Body of pancreas (tissue), 4 donors: ENCODE results near the gene ACSBG1. TPM values are rescaled to one million over a fixed set of nuclear protein-coding genes. Genes with fewer than 3 reads are reported as not detected.
A peak's percentile ranks its signal among the peaks of the same experiment; 100 is the strongest.

Experiments
- ATAC-seq: fragments of 150-250 bp; one replicate; pipeline ENCODE4 v1.9.1; 2016
- DNase-seq, 4 donors: peaks; one replicate each; pipeline ENCODE4 v3.0.0-alpha.2; 2019
- H3K27ac ChIP-seq, 4 donors: fragments of 200-600 bp; sonication (generic); 1 replicate in 3 of 4; 2 replicates in 1 of 4; pipeline versions ENCODE4 v1.5.1 to v1.6.1; 2016 to 2019; ENCODE audit warnings: mild to moderate bottlenecking in 1 of 4, mixed read lengths in 1 of 4, moderate library complexity in 1 of 4
- H3K27me3 ChIP-seq, 2 donors: fragments of 200-600 bp; sonication (generic); one replicate each; pipeline ENCODE4 v1.6.0; 2016; ENCODE audit warnings: mild to moderate bottlenecking in 1 of 2
- H3K36me3 ChIP-seq, 2 donors: fragments of 200-600 bp; sonication (generic); replicated peaks in 1 of 2; 2 replicates each; pipeline ENCODE4 v1.5.1; 2016; ENCODE audit warnings: low read depth in 2 of 2; ENCODE audit not compliant: insufficient read depth in 1 of 2
- H3K4me1 ChIP-seq: fragments of 200-600 bp; sonication (generic); one replicate; pipeline ENCODE4 v1.6.0; 2016
- H3K4me3 ChIP-seq, 2 donors: fragments of 200-600 bp; sonication (generic); 1 replicate in 1 of 2; 2 replicates in 1 of 2; pipeline ENCODE4 v1.5.1; 2016 to 2019
- H3K9me3 ChIP-seq, 3 donors: fragments of 200-600 bp; sonication (generic); 1 replicate in 2 of 3; 2 replicates in 1 of 3; pipeline ENCODE4 v1.5.1; 2016
- POLR2A ChIP-seq, 3 donors: fragments of 450-650 bp; IDR thresholded peaks; one replicate each; pipeline ENCODE4 v1.6.1; 2016; ENCODE audit warnings: antibody characterized with exemption in 3 of 3, mild to moderate bottlenecking in 2 of 3
- WGBS, 2 donors: methylation state at CpG; one replicate each; pipeline ENCODE4 v1.1.5; 2017; 5-methylcytosine and 5-hydroxymethylcytosine counted together
- intact Hi-C: fragments of 100-400 bp; cut with DNase I; formaldehyde crosslinking; loops from one replicate; pipeline ENCODE4 v1.15.1; 2023
- total RNA-seq, 2 donors: library from RNA; depleted of rRNA; stranded (reverse); fragments of >200 nt; gene quantifications; one replicate each; pipeline ENCODE4 v1.1.0, GENCODE V29; 2016
- TF ChIP-seq, protein P1 (sequence below), 7 experiments: fragments of 450-650 bp in 4 of 7; fragments of 200-600 bp in 3 of 7; sonication (generic) in 3 of 7; IDR thresholded peaks; one replicate each; pipeline ENCODE4 v1.5.1; 2016 to 2019; ENCODE audit warnings: antibody characterized with exemption in 7 of 7

The ACSBG1 gene
- total RNA-seq, 2 donors from 2014 or later = not detected

DNA sequence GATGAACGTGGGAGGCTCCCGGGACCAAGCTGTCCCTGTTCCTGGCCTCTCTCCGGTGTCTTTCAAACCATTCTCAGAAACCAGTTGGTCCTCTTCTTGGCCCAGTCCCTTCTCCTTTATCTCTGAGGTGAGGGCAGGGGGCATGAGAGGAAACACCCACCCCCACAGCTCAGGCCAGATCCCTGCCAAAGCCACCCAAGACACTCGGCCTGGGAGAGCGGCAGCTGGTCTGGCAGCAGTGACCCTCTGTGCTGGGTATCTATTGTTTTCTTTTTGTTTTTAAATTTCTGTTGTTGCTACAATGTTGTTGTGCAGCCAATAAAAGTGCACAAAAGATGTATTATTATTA lies 27.3 kb downstream of the ACSBG1 start:
- no peak for TF ChIP-seq POLR2A (IDR thresholded peaks at IDR 0.05)
- TF ChIP-seq, protein P1, sequence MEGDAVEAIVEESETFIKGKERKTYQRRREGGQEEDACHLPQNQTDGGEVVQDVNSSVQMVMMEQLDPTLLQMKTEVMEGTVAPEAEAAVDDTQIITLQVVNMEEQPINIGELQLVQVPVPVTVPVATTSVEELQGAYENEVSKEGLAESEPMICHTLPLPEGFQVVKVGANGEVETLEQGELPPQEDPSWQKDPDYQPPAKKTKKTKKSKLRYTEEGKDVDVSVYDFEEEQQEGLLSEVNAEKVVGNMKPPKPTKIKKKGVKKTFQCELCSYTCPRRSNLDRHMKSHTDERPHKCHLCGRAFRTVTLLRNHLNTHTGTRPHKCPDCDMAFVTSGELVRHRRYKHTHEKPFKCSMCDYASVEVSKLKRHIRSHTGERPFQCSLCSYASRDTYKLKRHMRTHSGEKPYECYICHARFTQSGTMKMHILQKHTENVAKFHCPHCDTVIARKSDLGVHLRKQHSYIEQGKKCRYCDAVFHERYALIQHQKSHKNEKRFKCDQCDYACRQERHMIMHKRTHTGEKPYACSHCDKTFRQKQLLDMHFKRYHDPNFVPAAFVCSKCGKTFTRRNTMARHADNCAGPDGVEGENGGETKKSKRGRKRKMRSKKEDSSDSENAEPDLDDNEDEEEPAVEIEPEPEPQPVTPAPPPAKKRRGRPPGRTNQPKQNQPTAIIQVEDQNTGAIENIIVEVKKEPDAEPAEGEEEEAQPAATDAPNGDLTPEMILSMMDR (IDR thresholded peaks at IDR 0.05) = no peak
- Histone ChIP-seq H3K27me3 (no peaks in the 10 kb centered on the region), H3K36me3 (no peaks in the 10 kb centered on the region), H3K9me3 (no peaks in the 10 kb centered on the region), H3K4me1 (peaks cover 98% of the 10 kb centered on the region), H3K4me3 (no peak overlapping the region), H3K27ac (peak overlapping the region; percentile 69 to 87 (median 72))
- ATAC-seq (peak; percentile 41), DNase-seq (peak; percentile 43 to 69 (median 45))
- WGBS, 2 donors = 35 to 42% methylated on average over 3 to 5 of the region's 5 CpGs
- intact Hi-C loops = no loop called here

DNA sequence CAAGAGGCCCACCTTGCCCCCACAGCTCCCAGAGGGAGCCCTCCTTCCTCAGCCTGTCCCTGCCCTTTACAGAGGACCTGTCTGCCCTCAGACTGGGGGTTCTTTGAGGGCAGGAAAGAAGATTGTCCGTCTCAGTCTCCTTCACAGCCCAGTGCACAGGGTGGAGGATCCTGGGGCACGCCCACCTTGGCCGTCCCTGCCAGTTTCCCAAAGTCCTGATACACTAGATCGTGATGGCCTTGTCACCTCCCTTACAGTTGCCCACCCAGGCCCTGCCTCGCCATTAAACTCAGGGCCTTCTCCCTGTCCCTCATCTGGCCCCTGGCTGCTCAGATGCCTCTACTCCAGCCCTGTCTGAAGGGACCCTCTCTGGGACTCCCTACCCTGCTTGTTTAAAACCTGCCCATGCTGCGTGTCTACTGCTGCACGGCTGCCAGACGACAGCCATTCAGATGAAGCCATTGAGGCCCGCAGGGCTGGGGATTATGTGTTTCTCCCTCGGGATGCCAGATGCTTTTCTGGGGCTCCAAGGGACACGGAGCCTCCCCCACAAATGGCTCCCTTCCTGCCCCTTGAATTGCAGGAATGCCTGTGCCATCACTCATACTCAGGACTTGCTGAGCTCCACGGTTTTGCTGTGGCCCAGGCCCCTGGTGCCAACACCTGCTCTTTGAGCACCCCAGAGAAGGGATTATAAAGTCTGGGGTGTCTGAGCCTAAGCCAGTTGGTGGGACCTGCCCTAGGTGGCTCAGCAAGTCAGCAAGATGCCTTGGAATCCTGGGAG lies 27.8 kb downstream of the ACSBG1 start:
- peak; percentile 2 for ATAC-seq
- Histone ChIP-seq H3K9me3 (no peaks in the 10 kb centered on the region), H3K27ac (peak overlapping the region; percentile 69 to 87 (median 72)), H3K4me3 (no peak overlapping the region), H3K4me1 (peaks cover 92% of the 10 kb centered on the region), H3K36me3 (no peaks in the 10 kb centered on the region), H3K27me3 (no peaks in the 10 kb centered on the region)
- TF ChIP-seq, protein P1 (IDR thresholded peaks at IDR 0.05) = no peak
- TF ChIP-seq POLR2A (IDR thresholded peaks at IDR 0.05) = no peak
- intact Hi-C loops = no loop called here
- WGBS, 2 donors = 65 to 83% methylated on average over 4 to 12 of the region's 12 CpGs
- peak in 1 of 4 donors; percentile 8 for DNase-seq

DNA sequence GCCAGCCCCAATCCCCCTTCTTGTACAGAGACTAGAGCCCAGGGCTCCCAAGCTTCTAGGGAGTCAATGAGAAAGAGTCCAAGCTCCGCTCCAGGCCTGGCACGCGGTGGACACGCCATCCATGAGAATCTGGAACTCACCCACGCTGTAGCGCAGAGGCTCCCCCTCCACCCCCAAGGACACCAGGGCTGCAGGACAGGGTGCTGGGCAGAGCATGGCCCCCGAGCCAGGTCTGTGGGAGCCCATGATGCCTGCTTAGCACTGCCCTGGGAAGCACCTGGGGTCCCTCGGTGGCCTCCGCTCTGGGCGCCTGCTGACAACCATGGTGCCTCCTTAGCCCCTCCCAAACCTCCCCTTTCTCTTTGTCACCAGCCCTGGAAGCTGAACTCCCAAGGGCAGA lies 28.5 kb downstream of the ACSBG1 start:
- Histone ChIP-seq H3K36me3 (no peaks in the 10 kb centered on the region), H3K27me3 (no peaks in the 10 kb centered on the region), H3K9me3 (no peaks in the 10 kb centered on the region), H3K4me1 (peaks cover 85% of the 10 kb centered on the region), H3K27ac (peak overlapping the region; percentile 69 to 87 (median 72)), H3K4me3 (no peak overlapping the region)
- ATAC-seq = peak; percentile 11
- TF ChIP-seq, protein P1 (IDR thresholded peaks at IDR 0.05) = no peak
- no peak for TF ChIP-seq POLR2A (IDR thresholded peaks at IDR 0.05)
- intact Hi-C loops = no loop called here
- 69 to 93% methylated on average over 3 to 10 of the region's 10 CpGs for WGBS, 2 donors
- peak; percentile 40 to 56 (median 45) for DNase-seq

DNA sequence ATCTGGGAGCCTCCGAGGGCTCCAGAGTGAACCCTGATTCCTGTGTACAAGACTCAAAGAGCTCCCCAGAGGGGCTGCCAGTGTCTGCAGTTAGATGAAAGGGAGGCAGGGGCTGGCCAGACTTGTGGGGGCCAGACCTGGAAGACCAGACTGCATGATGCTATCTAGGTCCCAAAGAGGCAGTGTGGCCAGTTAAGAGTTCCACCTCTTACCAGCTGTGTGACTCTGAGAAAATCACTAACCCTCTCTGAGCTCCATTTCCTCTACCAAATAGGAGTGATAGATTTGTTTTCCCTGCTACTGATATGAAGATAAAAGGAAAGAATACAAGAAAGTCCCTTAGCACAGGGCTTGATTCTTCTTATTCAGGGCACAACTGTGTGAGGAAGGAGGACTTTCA lies 29.0 kb downstream of the ACSBG1 start:
- H3K4me1 ChIP-seq = peaks cover 80% of the 10 kb centered on the region
- DNase-seq = no peak
- no peak for TF ChIP-seq POLR2A (IDR thresholded peaks at IDR 0.05)
- TF ChIP-seq, protein P1 (IDR thresholded peaks at IDR 0.05) = no peak
- no peak for ATAC-seq
- intact Hi-C loops = no loop called here
- H3K9me3 ChIP-seq = no peaks in the 10 kb centered on the region
- H3K27ac ChIP-seq = peak overlapping the region; percentile 21 to 87 (median 72)
- H3K36me3 ChIP-seq = no peaks in the 10 kb centered on the region
- no peak overlapping the region for H3K4me3 ChIP-seq
- H3K27me3 ChIP-seq = no peaks in the 10 kb centered on the region
- 23 to 40% methylated on average over 1 of the region's 1 CpG for WGBS, 2 donors
